H1 (cell line): ENCODE results near the gene EXOC1. TPM values are rescaled to one million over a fixed set of nuclear protein-coding genes. Genes with fewer than 3 reads are reported as not detected.

ENCODE experiments used
- CHD2 ChIP-seq: IDR thresholded peaks from 2 replicates; pipeline ENCODE4 v1.6.1; 2012; ENCODE audit warnings: low read length, improper control_type of control experiment
- SUZ12 ChIP-seq: fragments of 200-600 bp; sonication (generic); IDR thresholded peaks from 2 replicates; pipeline ENCODE4 v1.6.1; 2012; ENCODE audit warnings: mild to moderate bottlenecking, inconsistent platforms, low read length, moderate library complexity, mixed read lengths
- ZNF274 ChIP-seq: IDR thresholded peaks from 2 replicates; pipeline ENCODE4 v1.7.0; 2012; ENCODE audit warnings: low read length, borderline replicate concordance; ENCODE audit errors: extremely low read depth
- polyA plus RNA-seq, 7 experiments: library from polyadenylated mRNA; depleted of rRNA in 3 of 7; stranded (reverse) in 5 of 7; unstranded in 2 of 7; fragments of >200 nt in 5 of 7; fragments of 200-250 nt in 2 of 7; gene quantifications; 1 replicate in 5 of 7; 2 replicates in 1 of 7; 4 replicates in 1 of 7; pipeline versions ENCODE4 v1.2.1 to v1.2.3, GENCODE V29; 2011 to 2013; ENCODE audit warnings: missing spikeins in 2 of 7, mixed read lengths in 2 of 7
- total RNA-seq: library from RNA; stranded (reverse); fragmentation: NEBNext Ultra II Directional; extraction: Animal tissue kit (Norgen Biotek cat#: 25700); gene quantifications from 2 replicates; pipeline ENCODE4 v1.2.1, GENCODE V29; 2021

Gene EXOC1
- total and polyA plus RNA-seq, 2 of the 8 experiments (the other 6 are each of a cell fraction or from before 2014, with no cell fraction given), result 5.9 to 19.6 TPM

DNA sequence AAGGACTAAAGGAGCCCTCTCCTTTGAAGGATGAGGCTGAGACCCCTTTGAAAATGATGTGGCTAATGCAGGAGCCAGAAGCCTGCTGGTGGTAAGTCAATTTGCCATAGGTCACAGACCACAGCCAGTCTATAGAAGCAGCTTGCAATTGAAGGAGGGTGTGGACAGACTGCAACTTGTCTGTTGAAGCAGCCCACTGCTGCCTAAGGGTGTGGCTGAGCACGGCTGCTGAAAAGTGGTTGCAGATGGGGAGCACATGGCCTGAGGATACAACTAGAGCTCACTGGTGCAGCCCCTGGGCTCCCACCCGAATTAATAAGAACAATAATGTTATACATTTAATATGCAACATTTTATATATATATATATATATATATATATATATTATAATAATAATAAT, 45.3 kb upstream of the EXOC1 start (continued):
- TF ChIP-seq CHD2, result no peak
- TF ChIP-seq SUZ12, result no peak
- no peak for TF ChIP-seq ZNF274
